Measurements from ENCODE around the gene ITGB7.

GRCh38 chr12:53219956-53220693 lies 13.1 kb upstream of the ITGB7 start:
- TF ChIP-seq EP300 (IDR thresholded peaks at IDR 0.05) (no peak), POLR2A (IDR thresholded peaks at IDR 0.05) (no peak), CTCF (IDR thresholded peaks at IDR 0.05) (no peak)
